IMR-90 (cell line): ENCODE measurements around the gene CHRNB4. TPM values are rescaled to one million over a fixed set of nuclear protein-coding genes. Genes with fewer than 3 reads are reported as not detected.

ENCODE experiments used
- ATAC-seq: fragments of 200-7000 bp; cut with Tn5 transposase; 2 replicates; pipeline ENCODE4 v1.9.1; 2020; ENCODE audit warnings: low read depth, mild to moderate bottlenecking, moderate library complexity
- BruUV-seq: library from RNA; stranded (reverse); fragments of 400-500 nt; replicated peaks from 2 replicates; lab custom pipeline; 2021; lab: Mats Ljungman, UMichigan
- CTCF ChIA-PET: fragments of 300-600 bp; formaldehyde crosslinking; extraction: SDS; loops from one replicate; lab custom pipeline; 2021; ENCODE audit warnings: antibody characterized with exemption; lab: Yijun Ruan, JAX
- POLR2A ChIA-PET: fragments of 300-600 bp; sonication (Branson Sonifier 250); formaldehyde crosslinking; loops from one replicate; lab custom pipeline; 2022; ENCODE audit warnings: antibody characterized with exemption; ENCODE audit not compliant: unreplicated experiment; lab: Charles Lee
- DNase-seq: peaks from one replicate; pipeline ENCODE4 v3.0.0; 2013
- H2AFZ ChIP-seq: replicated peaks from 2 replicates; pipeline ENCODE3; 2013; ENCODE audit warnings: low read length, mild to moderate bottlenecking; ENCODE audit not compliant: poor library complexity
- H2AK5ac ChIP-seq: 2 replicates; pipeline ENCODE4 v1.6.1; 2013; ENCODE audit warnings: low read depth, low read length, inconsistent platforms
- H2AK9ac ChIP-seq: replicated peaks from 2 replicates; pipeline ENCODE3; 2013; ENCODE audit warnings: mild to moderate bottlenecking, low read depth, low read length, moderate library complexity; ENCODE audit not compliant: poor library complexity
- H2BK120ac ChIP-seq: 2 replicates; pipeline ENCODE4 v1.6.1; 2013; ENCODE audit warnings: low read depth, low read length, inconsistent platforms
- H2BK15ac ChIP-seq: 3 replicates; pipeline ENCODE4 v1.6.1; 2013; ENCODE audit warnings: low read depth, low read length, inconsistent platforms
- H2BK20ac ChIP-seq: 2 replicates; pipeline ENCODE4 v1.6.1; 2013; ENCODE audit warnings: low read depth, mild to moderate bottlenecking, inconsistent platforms, low read length, moderate library complexity
- H2BK5ac ChIP-seq: 2 replicates; pipeline ENCODE4 v1.6.1; 2013; ENCODE audit warnings: mild to moderate bottlenecking, low read depth, low read length, inconsistent platforms; ENCODE audit not compliant: poor library complexity, severe bottlenecking
- H3K14ac ChIP-seq: replicated peaks from 2 replicates; pipeline ENCODE4 v1.6.1; 2013; ENCODE audit warnings: low read depth, low read length, inconsistent platforms
- H3K18ac ChIP-seq: 2 replicates; pipeline ENCODE4 v1.6.1; 2013; ENCODE audit warnings: low read depth, low read length, control low read depth
- H3K23ac ChIP-seq: 2 replicates; pipeline ENCODE4 v1.6.1; 2013; ENCODE audit warnings: low read depth, low read length, inconsistent platforms
- H3K27ac ChIP-seq: 2 replicates; pipeline ENCODE4 v1.5.1; 2013; ENCODE audit warnings: mild to moderate bottlenecking, control low read depth, low read length; ENCODE audit not compliant: insufficient read depth
- H3K27me3 ChIP-seq: 2 replicates; pipeline ENCODE4 v1.6.1; 2013; ENCODE audit warnings: low read length; ENCODE audit not compliant: control insufficient read depth, insufficient read depth
- H3K36me3 ChIP-seq: 2 replicates; pipeline ENCODE4 v1.6.1; 2013; ENCODE audit warnings: low read length, mixed read lengths; ENCODE audit not compliant: control insufficient read depth, insufficient read depth
- H3K4ac ChIP-seq: 2 replicates; pipeline ENCODE4 v1.6.1; 2013; ENCODE audit warnings: low read depth, low read length, inconsistent platforms
- H3K4me1 ChIP-seq: 2 replicates; pipeline ENCODE4 v1.6.1; 2013; ENCODE audit warnings: low read length, mixed read lengths; ENCODE audit not compliant: control insufficient read depth, insufficient read depth
- H3K4me2 ChIP-seq: 2 replicates; pipeline ENCODE4 v1.6.1; 2013; ENCODE audit warnings: low read depth, mild to moderate bottlenecking, control low read depth, low read length, moderate library complexity
- H3K4me3 ChIP-seq: 2 replicates; pipeline ENCODE4 v1.5.1; 2013; ENCODE audit warnings: low read depth, mild to moderate bottlenecking, control low read depth, low read length, moderate library complexity; ENCODE audit not compliant: insufficient read depth
- H3K56ac ChIP-seq: 2 replicates; pipeline ENCODE4 v1.6.1; 2013; ENCODE audit warnings: low read length, inconsistent platforms; ENCODE audit not compliant: insufficient read depth; ENCODE audit errors: extremely low read depth
- H3K79me1 ChIP-seq, 2 experiments: 2 replicates each; pipeline ENCODE4 v1.6.1; 2013; ENCODE audit warnings: low read length in 2 of 2, inconsistent platforms in 1 of 2, low read depth in 1 of 2
- H3K9ac ChIP-seq: 2 replicates; pipeline ENCODE4 v1.6.1; 2013; ENCODE audit warnings: low read depth, low read length, control low read depth
- H3K9me1 ChIP-seq: 2 replicates; pipeline ENCODE4 v1.6.1; 2013; ENCODE audit warnings: low read length, inconsistent platforms; ENCODE audit not compliant: insufficient read depth
- H3K9me3 ChIP-seq: 2 replicates; pipeline ENCODE4 v1.6.1; 2013; ENCODE audit warnings: low read length; ENCODE audit not compliant: control insufficient read depth, insufficient read depth
- H4K20me1 ChIP-seq: 2 replicates; pipeline ENCODE4 v1.6.1; 2013; ENCODE audit warnings: low read length, inconsistent platforms; ENCODE audit not compliant: insufficient read depth
- H4K5ac ChIP-seq: 2 replicates; pipeline ENCODE4 v1.6.1; 2013; ENCODE audit warnings: mild to moderate bottlenecking, low read depth, low read length, control low read depth
- H4K8ac ChIP-seq, 2 experiments: 2 replicates each; pipeline ENCODE4 v1.6.1; 2013; ENCODE audit warnings: low read depth in 2 of 2, low read length in 2 of 2, control low read depth in 1 of 2, inconsistent platforms in 1 of 2
- H4K91ac ChIP-seq: 2 replicates; pipeline ENCODE4 v1.6.1; 2013; ENCODE audit warnings: low read depth, low read length, inconsistent platforms; ENCODE audit not compliant: insufficient read depth
- BHLHE40 ChIP-seq: fragments of 150-350 bp; IDR thresholded peaks from 2 replicates; pipeline ENCODE4 v1.6.1; 2016; ENCODE audit warnings: mild to moderate bottlenecking, low read depth, low read length
- CEBPB ChIP-seq: IDR thresholded peaks from 2 replicates; pipeline ENCODE4 v1.6.1; 2012; ENCODE audit warnings: low read depth, low read length, improper control_type of control experiment
- CHD1 ChIP-seq: IDR thresholded peaks from 2 replicates; pipeline ENCODE4 v1.6.1; 2012; ENCODE audit warnings: low read depth, low read length, improper control_type of control experiment
- CTCF ChIP-seq: conservative IDR thresholded peaks from 2 replicates; pipeline ENCODE4 v1.5.1; 2012; ENCODE audit warnings: mild to moderate bottlenecking, low read depth, low read length, improper control_type of control experiment
- FOS ChIP-seq: fragments of 150-350 bp; IDR thresholded peaks from 2 replicates; pipeline ENCODE4 v1.6.1; 2016; ENCODE audit warnings: low read depth, low read length
- MAFK ChIP-seq: IDR thresholded peaks from 2 replicates; pipeline ENCODE4 v1.6.1; 2012; ENCODE audit warnings: low read depth, low read length, improper control_type of control experiment
- MAZ ChIP-seq: IDR thresholded peaks from 2 replicates; pipeline ENCODE4 v1.6.1; 2012; ENCODE audit warnings: low read depth, mild to moderate bottlenecking, low read length, improper control_type of control experiment, moderate library complexity, borderline replicate concordance
- NFE2L2 ChIP-seq: fragments of 150-350 bp; IDR thresholded peaks from 2 replicates; pipeline ENCODE4 v1.6.1; 2016; ENCODE audit warnings: low read depth, mild to moderate bottlenecking, low read length
- POLR2A ChIP-seq: IDR thresholded peaks from 2 replicates; pipeline ENCODE4 v1.6.1; 2012; ENCODE audit warnings: mild to moderate bottlenecking, low read depth, low read length
- RCOR1 ChIP-seq: IDR thresholded peaks from 2 replicates; pipeline ENCODE4 v1.6.1; 2012; ENCODE audit warnings: mild to moderate bottlenecking, low read length, improper control_type of control experiment; ENCODE audit not compliant: insufficient replicate concordance
- RFX5 ChIP-seq: IDR thresholded peaks from 2 replicates; pipeline ENCODE4 v1.8.0; 2012; ENCODE audit warnings: low read depth, mild to moderate bottlenecking, low read length, moderate library complexity
- SMC3 ChIP-seq: fragments of 150-350 bp; IDR thresholded peaks from 2 replicates; pipeline ENCODE4 v1.6.1; 2016; ENCODE audit warnings: low read depth, mild to moderate bottlenecking, antibody characterized with exemption, low read length, moderate library complexity
- WGBS, 2 experiments: methylation state at CpG; one replicate each; pipeline versions ENCODE4 v1.1.5 to v1.1.7; 2013; ENCODE audit warnings: missing lambda C conversion rate in 2 of 2; ENCODE audit not compliant: insufficient read length in 1 of 2; ENCODE audit errors: extremely low coverage in 2 of 2; 5-methylcytosine and 5-hydroxymethylcytosine counted together
- dilution Hi-C: fragments of 300-500 bp; cut with HindIII; formaldehyde crosslinking; loops from one replicate; pipeline ENCODE4 v1.14.3; 2018; ENCODE audit warnings: low sequenced_read_pairs; ENCODE audit not compliant: unreplicated experiment
- in situ Hi-C: fragments of 300-500 bp; cut with MboI; formaldehyde crosslinking; loops from 3 replicates; pipeline ENCODE4 v1.14.3; 2019; ENCODE audit warnings: low sequenced_read_pairs, inconsistent platforms, mixed read lengths
- intact Hi-C: fragments of 100-400 bp; cut with micrococcal nuclease; formaldehyde crosslinking; loops from 2 replicates; pipeline ENCODE4 v1.10.0; 2022
- polyA plus RNA-seq, 3 experiments: library from polyadenylated mRNA; depleted of rRNA; stranded (reverse); fragments of >200 nt; gene quantifications; 2 replicates each; pipeline ENCODE4 v1.2.3, GENCODE V29; 2012; ENCODE audit warnings: low replicate concordance in 1 of 3
- total RNA-seq: library from RNA; depleted of rRNA; stranded (reverse); fragments of >200 nt; gene quantifications from 2 replicates; pipeline ENCODE4 v1.2.3, GENCODE V29; 2012
- TF ChIP-seq, protein P1 (sequence below): fragments of 150-350 bp; IDR thresholded peaks from 2 replicates; pipeline ENCODE4 v1.6.1; 2017; ENCODE audit warnings: mild to moderate bottlenecking, antibody characterized with exemption, low read length, low read depth

CHRNB4 gene
- total and polyA plus RNA-seq, 2 of the 4 experiments (the other 2 are of a cell fraction) = not detected

DNA sequence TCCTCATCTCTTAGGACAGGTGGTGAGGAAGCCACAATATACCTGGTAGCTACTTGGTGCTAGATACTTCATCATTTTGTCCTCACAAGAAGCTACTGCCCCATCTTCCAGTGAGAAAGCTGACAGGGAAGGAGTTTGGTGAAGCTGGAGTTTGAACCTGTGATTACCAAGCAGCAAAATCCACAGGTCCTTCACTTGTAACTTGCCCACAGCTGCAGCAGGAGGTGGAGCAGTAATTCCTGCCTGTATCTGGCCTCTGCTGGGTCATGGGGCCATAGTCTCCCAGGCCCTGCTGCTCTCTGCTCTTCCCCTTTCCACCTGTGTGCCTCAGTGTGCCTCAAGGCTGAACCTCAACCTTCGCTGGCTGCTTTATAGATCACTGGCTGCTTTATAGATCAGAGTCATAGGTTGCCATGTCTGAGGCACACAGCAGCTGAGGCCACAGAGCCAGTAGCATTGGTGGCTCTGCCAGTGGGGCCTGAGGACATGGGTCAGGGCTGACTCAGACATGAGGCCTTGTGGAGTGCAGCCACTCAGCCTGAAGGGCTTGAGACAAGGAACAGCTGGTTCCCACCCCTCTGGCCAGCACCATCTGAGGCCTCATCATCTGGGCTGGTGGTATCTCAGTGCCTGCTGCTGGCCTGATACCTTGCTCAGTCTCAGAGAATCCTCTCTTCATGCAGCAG, 11.1 kb upstream of the CHRNB4 start:
- H3K4me2 ChIP-seq = no peak overlapping the region
- H3K23ac ChIP-seq = no peak overlapping the region
- no peaks in the 10 kb centered on the region for H3K36me3 ChIP-seq
- no peak overlapping the region for H2BK120ac ChIP-seq
- H3K4ac ChIP-seq = no peak overlapping the region
- H2BK15ac ChIP-seq = no peak overlapping the region
- CTCF ChIA-PET = interaction anchor here (0.9 kb wide), 1 partner anchor 14 kb away, joined by 3 read pairs; no protein-coding TSS in a partner anchor
- H3K27ac ChIP-seq = no peak overlapping the region
- H3K79me1 ChIP-seq = no peaks in the 10 kb centered on the region
- H4K8ac ChIP-seq = no peak overlapping the region
- no peak overlapping the region for H2BK5ac ChIP-seq
- TF ChIP-seq MAFK = no peak
- TF ChIP-seq CEBPB = no peak
- no peak for TF ChIP-seq FOS
- no peak for TF ChIP-seq SMC3
- TF ChIP-seq RFX5 = no peak
- TF ChIP-seq CHD1 = no peak
- TF ChIP-seq RCOR1 = no peak
- no peak for TF ChIP-seq NFE2L2
- TF ChIP-seq, protein P1, sequence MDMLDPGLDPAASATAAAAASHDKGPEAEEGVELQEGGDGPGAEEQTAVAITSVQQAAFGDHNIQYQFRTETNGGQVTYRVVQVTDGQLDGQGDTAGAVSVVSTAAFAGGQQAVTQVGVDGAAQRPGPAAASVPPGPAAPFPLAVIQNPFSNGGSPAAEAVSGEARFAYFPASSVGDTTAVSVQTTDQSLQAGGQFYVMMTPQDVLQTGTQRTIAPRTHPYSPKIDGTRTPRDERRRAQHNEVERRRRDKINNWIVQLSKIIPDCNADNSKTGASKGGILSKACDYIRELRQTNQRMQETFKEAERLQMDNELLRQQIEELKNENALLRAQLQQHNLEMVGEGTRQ = no peak
- no peak for TF ChIP-seq MAZ
- no peak for TF ChIP-seq POLR2A
- TF ChIP-seq CTCF = no peak
- TF ChIP-seq BHLHE40 = no peak
- peaks cover 38% of the 10 kb centered on the region for H3K27me3 ChIP-seq
- H3K9me3 ChIP-seq = no peaks in the 10 kb centered on the region
- dilution Hi-C loops (no loop called here), in situ Hi-C loops (no loop called here), intact Hi-C loops (no loop called here)
- BruUV-seq = no TSS peak
- WGBS, 2 experiments = 67% methylated on average over 1 of the region's 1 CpG; no CpG with 5 or more reads in 1 of the 2 experiments
- no peak overlapping the region for H2AK5ac ChIP-seq
- H3K18ac ChIP-seq = no peak overlapping the region
- no peak overlapping the region for H4K91ac ChIP-seq
- H3K14ac ChIP-seq = no peak overlapping the region
- no peaks in the 10 kb centered on the region for H4K20me1 ChIP-seq
- H4K5ac ChIP-seq = no peak overlapping the region
- no peak overlapping the region for H2AK9ac ChIP-seq
- no peak overlapping the region for H3K56ac ChIP-seq
- no peaks in the 10 kb centered on the region for H3K4me1 ChIP-seq
- H2BK20ac ChIP-seq = no peak overlapping the region
- H2AFZ ChIP-seq = no peak overlapping the region
- no peak for ATAC-seq
- H3K4me3 ChIP-seq = no peak overlapping the region
- no peak for DNase-seq
- no peak overlapping the region for H3K9ac ChIP-seq
- POLR2A ChIA-PET = no interaction called here
- H3K9me1 ChIP-seq = no peaks in the 10 kb centered on the region
